Neural cell (in vitro differentiated cells): ENCODE data around the gene MBTD1.

Experiments
- EZH2 ChIP-seq: fragments of 200-600, 300-800 bp; shearing (Covaris generic), sonication (generic); IDR thresholded peaks from 2 replicates; pipeline ENCODE4 v1.6.1; 2014; ENCODE audit warnings: antibody characterized with exemption, low read length, borderline replicate concordance, mild to moderate bottlenecking; ENCODE audit not compliant: insufficient read depth, poor library complexity, severe bottlenecking
- POLR2AphosphoS5 ChIP-seq: IDR thresholded peaks from 2 replicates; pipeline ENCODE4 v1.6.1; 2012
- RAD21 ChIP-seq: fragments of 450-650 bp; conservative IDR thresholded peaks from 2 replicates; pipeline ENCODE4 v1.6.1; 2014; ENCODE audit warnings: antibody characterized with exemption, mild to moderate bottlenecking, moderate library complexity
- TF ChIP-seq, protein P1 (sequence below): fragments of 450-650 bp; IDR thresholded peaks from 2 replicates; pipeline ENCODE4 v1.5.1; 2014; ENCODE audit warnings: antibody characterized with exemption, mild to moderate bottlenecking, moderate library complexity; ENCODE audit not compliant: poor library complexity, severe bottlenecking

DNA sequence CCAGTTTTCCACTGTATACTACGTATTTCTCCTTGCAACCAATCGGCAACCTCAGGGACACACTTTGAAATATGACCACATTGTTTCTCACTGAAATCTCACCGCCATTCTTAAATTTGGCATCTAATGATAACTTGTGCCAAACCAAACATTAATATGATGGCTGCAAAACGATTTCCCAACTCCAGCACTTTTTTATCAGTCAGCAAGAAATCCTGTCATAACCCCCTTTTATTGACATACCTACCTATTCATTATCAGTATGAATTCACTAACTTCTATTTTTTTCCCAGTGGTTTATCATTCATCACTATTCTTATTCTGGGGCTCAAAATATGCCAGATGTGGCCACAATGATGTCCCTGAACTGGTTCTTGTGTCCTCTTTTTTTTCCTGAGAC is 15.8 kb downstream of the MBTD1 start:
- TF ChIP-seq RAD21, result no peak
- TF ChIP-seq, protein P1, sequence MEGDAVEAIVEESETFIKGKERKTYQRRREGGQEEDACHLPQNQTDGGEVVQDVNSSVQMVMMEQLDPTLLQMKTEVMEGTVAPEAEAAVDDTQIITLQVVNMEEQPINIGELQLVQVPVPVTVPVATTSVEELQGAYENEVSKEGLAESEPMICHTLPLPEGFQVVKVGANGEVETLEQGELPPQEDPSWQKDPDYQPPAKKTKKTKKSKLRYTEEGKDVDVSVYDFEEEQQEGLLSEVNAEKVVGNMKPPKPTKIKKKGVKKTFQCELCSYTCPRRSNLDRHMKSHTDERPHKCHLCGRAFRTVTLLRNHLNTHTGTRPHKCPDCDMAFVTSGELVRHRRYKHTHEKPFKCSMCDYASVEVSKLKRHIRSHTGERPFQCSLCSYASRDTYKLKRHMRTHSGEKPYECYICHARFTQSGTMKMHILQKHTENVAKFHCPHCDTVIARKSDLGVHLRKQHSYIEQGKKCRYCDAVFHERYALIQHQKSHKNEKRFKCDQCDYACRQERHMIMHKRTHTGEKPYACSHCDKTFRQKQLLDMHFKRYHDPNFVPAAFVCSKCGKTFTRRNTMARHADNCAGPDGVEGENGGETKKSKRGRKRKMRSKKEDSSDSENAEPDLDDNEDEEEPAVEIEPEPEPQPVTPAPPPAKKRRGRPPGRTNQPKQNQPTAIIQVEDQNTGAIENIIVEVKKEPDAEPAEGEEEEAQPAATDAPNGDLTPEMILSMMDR, result no peak
- TF ChIP-seq EZH2, result no peak
- TF ChIP-seq POLR2AphosphoS5, result no peak
